GM21529 (cell line): ENCODE results near the gene CIROP.

Experiments used
- ATAC-seq: cut with Tn5 transposase; IDR thresholded peaks from one replicate; pipeline ENCODE4 v1.9.1; 2021; ENCODE audit not compliant: unreplicated experiment

CIROP gene

DNA sequence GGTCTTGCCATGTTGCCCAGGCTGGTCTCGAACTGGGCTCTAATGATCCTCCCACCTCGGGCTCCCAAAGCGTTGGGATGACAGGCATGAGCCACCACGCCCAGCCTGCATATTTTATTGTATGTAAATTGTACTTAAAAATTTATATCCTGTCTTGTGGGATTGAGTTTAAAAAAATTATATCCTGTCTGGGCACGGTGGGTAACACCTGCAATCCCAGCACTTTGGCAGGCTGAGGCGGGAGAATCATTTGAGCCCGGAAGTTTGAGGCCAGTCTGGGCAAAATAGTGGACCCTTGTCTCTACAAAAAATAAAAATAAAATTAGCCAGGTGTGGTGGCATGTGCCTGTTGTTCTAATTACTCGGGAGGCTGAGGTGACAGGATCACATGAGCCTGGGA is 28.2 kb upstream of the CIROP start:
- ATAC-seq, result no peak

DNA sequence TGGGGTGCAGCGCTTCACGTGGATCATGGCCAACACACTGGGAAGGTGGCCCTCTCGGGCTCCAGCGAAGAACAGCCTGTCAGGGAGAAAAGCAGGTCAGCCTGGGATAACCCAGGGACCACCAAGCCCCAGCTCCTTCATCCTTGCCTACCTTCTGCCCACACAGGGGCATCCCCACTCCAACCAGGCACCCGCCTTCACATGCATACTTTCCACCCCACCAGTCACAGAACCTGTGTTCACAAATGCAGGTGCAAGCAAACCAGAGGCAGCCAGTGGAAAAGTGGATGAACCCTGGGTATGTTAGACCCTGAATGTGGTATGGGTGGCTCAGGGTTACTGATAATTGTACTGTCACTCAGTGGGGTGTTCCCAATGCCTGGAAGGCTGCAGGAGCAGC is 26.7 kb upstream of the CIROP start:
- ATAC-seq, result no peak

DNA sequence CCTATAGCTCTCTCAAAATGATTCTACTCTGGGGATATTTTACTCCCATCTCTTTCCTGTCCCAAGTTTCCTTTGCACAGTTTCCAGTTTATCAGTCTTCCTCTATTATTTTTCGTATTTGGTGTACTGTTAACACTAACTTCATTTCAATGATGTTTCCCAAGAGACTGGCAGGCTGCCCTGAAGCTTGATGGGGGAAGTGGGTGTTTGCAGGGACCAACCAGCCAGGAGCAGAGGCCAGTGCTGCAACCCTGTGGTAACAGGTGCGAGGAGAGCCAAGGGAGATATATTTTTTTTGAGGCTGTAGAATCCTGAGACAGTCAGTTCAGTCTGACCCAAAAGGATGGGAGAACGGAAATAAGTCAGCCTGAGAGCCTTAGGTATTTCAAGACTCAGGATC is 26.1 kb upstream of the CIROP start:
- no peak for ATAC-seq

DNA sequence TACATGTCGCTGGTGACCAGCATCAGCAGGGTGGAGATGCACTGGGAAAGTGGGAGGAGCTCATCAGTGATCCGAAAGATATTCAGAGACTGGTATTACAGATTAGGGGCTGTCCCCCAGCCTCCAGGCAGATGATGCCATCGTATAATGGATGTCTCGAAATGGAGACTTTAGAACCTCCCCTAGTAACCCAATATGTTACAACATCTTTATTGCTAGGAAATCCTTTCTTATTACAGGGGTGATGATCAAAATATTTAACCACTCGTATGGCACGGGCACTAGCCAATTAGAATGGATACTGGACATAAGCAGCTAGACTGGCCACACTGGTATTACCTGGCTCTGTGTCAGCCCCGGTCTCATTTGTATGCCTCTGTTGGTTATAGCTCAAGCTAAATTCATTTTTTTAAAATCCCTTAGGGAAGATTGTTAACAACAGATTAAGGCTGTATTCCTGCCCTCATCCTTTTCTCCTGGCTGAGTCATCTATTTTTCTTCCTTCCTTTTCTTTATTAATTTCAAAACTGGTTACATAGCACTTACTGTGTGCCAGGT is 25.0 kb upstream of the CIROP start:
- ATAC-seq, result no peak

DNA sequence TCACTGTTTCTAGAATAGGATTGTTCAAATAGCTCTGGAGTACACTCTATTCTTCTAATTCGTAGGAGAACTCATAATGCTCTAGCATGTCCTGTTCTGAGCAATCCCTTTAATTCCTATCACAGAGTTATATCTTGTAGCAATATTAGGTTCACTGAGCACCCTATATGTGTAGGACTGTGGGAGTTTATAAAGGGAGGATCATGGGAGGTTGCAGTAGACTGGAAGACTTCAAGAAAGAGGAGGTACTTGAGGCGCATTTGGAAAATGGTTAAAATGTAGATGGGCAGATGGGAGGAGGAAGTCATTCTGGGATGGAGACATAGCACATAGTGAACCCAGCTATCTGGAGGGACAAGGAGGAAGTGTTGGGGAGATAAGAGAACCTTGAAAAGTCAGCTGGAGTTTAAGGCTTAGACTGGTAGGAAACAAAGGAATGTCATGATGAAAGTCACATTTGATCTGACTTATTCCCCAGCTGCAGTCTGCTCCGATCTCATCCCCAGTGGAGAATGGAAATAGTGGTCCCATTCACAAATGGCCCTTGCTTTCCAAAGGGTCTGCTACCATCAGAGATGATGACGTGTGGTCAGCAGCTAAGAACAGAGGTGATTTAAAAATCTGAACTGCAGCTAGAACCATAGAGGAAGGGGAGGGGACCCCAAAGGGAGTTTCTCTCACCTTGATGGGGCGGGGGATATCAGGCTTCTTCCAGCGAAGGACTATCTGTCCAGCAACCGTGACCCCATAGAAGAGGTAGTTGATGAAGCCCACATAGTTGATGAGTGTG is 24.4 kb upstream of the CIROP start:
- ATAC-seq, result no peak

DNA sequence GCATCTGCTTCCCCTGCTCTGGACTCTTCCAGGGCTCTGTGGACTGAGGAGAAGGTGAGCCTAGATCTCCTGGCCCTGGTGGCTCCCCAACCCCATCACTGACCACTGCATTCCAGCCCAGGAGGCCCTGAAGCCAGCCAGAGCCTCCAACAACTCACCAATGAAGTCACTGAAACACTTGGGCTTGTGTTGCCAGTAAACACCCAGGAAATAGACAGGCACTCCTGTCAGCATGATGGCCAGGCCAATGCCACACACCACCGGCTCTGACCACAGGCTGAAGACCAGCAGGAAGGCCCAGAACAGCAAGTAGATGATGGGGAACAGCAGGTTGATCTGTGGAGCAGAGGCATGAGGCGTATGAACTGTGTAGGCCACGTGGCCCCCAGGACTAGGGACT is 23.1 kb upstream of the CIROP start:
- no peak for ATAC-seq

DNA sequence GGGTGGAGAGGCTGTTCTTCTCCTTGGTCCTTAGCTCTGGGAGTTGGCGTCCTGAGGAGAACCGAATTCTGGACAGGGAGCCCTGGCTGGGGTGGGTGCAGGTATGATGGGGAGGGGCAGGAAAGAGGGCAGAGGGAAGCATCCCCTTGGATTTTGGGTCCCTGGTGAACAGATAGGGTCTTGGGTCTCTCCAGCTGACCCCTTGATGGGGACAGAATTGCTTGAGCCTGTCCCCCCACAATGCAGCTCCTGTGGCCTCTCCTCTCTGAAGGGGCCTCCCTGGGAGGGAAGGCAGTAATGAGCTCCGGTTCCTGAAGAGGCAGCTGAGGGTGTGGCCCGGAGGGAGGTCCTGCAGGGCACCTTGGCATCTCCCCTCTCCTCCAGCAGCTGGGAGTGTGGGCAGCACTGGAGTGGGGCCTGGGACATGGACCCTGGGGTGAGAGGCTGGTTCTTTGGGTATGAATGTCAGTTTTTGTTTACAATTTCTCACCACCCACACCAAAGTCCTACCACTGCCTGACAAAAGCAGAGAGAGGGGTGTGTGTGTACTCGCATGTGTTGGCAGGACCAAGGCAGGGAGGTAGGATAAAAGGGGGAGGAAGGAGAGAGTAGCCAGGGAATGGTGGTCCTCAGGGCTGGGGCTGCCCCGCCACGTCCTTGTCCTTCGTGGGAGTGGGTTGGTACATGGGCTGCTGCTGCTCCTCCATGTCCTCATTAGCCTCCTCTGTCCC is 21.9 kb upstream of the CIROP start:
- no peak for ATAC-seq

DNA sequence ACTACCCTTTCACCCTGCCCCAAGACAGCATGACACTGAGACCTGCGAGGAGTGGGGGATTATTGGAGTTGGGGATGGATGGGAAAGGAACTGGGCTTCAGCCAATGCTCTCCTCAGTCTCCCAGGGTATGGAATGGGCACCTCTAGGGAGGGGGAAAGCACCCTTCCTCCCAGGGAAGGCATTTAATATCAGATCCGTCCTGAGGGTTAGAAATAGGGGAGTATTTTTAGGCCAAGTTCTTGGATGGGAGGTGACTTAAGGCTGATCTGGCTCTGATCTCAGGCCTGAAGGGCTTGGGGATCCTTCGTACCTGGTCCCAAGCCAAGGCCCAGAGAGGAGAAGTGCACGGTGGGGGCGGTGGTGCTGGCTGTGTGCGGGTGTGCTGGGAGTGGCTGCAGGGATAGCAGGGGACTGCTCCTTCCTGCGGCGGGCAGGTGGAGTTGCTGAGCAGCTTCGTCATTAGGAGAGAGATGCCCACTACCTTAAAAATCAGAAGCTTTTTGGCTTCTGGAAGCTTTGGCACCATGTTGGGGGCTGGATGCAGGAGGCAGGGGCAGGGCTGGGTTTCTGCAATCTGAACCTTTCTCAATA is 21.2 kb upstream of the CIROP start:
- ATAC-seq, result no peak

DNA sequence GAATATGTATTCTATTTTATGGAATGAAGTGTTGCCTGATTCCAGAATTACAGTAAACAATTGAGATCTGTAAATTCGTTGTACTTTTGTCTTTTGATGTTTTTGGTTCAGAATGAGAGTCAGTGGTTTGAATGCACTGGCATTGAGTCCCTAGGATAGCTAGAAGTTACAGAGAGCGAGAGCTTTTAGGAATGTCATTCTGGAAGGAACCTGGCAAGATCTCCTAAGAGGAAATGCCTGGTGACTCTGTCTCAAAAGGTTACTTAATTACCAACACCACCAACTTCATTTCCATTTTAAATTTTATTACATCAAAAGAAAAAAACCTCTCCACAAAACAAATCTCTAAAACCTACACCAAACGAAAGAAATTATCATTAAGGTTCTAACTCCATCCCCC is 20.2 kb upstream of the CIROP start:
- no peak for ATAC-seq

DNA sequence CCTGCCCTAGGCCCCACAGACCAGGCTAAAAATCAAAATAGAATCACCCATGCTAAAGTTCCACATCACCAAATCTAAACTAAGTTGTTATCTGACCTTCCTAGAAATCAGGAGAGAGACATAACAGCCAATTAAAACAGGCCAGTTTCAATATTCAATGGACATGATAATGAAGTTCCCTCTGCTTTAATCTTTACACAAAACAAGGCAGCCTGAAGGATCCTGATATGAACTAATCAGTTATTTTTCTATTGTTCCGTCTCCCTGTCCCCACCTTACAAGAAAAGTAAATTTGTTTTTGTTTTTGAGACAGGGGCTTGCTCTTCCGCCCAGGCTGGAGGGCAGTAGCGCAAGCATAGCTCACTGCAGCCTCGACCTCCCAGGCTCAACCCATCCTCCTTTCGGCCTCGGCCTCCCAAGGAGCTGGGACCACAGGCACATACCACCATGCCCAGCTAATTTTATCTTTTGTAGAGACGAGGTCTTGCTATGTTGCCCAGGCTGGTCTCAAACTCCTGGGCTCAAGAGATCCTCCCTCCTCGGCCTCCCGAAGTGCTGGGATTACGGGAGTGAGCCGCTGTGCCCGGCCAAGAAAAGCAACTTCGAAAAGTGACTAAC is 19.7 kb upstream of the CIROP start:
- ATAC-seq, result no peak

DNA sequence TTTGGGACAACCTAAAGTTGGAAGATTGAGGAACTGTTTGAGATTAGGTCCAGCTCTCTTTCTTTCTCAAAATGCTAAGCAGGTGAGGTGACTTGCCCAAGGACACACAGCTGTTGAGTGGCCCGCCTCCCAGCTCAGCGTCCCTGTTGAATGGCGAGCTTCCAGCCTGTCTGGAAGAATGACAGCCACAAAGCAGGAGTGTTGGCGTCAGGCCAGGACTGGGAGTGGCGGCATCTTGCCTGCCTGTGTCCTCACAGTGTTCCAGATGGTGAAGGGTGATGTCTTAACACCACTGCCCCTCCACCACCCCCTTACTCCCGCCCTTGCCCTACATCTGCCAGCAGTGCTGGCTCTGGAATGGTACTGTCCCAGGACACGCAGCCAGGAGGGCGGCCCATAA is 18.6 kb upstream of the CIROP start:
- ATAC-seq, result no peak

GRCh38 chr14:23122086-23122485 is 17.3 kb upstream of the CIROP start:
- no peak for ATAC-seq

GRCh38 chr14:23121361-23121771 is 16.6 kb upstream of the CIROP start:
- ATAC-seq, result no peak

- peak; percentile 77 for ATAC-seq
Measured at GRCh38 chr14:23120541-23121251, 15.9 kb upstream of the CIROP start.

- ATAC-seq, result no peak
Measured at GRCh38 chr14:23119363-23120327, 14.9 kb upstream of the CIROP start.

GRCh38 chr14:23118506-23119362 is 13.9 kb upstream of the CIROP start, which contains the start of gene CEBPE:
Gene CEBPE, minus strand, starts transcription at chr14:23119255. Its CDS starts 164 bp downstream, at chr14:23119091.
- no peak for ATAC-seq

DNA sequence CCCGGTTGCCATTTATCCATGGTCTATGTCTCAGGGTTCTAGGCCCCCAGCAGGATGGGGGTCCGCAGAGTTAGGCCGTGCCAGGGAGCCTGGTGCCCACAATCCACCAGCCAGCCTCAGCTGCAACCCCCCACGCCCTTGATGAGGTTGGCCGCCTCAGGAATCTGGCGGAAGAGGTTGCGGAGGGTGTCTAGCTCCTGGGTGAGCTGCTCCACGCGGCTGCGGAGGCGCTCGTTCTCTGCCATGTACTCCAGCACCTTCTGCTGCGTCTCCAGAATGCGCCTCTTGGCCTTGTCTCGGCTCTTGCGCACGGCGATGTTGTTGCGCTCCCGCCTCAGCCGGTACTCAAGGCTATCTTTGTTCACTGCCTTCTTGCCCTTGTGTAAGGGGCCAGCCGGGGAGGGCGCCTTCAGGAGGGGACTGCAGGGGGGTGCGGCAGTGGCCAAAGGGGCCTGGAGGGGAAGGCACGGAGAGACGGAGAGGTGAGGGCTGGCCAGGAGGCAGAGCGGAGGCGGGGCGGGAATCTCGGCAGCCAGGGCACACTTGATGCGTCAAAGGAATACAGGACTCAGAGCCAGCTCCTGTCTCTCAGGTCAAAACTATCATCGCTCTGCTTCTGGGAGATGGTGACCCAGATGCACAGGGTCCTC is 12.7 kb upstream of the CIROP start:
- ATAC-seq, result no peak

DNA sequence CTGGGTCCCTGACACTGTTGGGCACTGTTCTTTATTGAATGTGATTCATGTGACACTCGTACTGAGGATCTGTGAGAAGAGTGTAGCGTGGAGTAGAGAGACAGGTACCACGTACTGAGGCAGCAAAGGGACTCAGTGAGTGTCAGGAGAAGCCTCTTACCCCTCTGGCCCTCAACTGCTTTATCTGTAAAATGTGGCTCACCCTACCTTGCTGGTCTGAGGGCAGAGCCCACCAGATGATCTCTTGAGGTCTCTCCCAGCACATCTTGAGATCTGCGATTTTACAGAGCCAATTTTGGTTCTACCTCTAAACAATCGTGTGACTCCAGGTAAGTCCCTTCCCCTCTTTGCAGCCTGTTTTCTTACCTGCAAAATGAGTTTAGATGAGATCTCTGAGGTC is 11.1 kb upstream of the CIROP start:
- ATAC-seq, result no peak
